Body of pancreas (tissue), 4 donors: Measurements from ENCODE around the gene ANHX. TPM values are rescaled to one million over a fixed set of nuclear protein-coding genes. Genes with fewer than 3 reads are reported as not detected.

Source experiments
- ATAC-seq: fragments of 150-250 bp; one replicate; pipeline ENCODE4 v1.9.1; 2016
- DNase-seq, 4 donors: peaks; one replicate each; pipeline ENCODE4 v3.0.0-alpha.2; 2019
- H3K27ac ChIP-seq, 4 donors: fragments of 200-600 bp; sonication (generic); 1 replicate in 3 of 4; 2 replicates in 1 of 4; pipeline versions ENCODE4 v1.5.1 to v1.6.1; 2016 to 2019; ENCODE audit warnings: mild to moderate bottlenecking in 1 of 4, mixed read lengths in 1 of 4, moderate library complexity in 1 of 4
- H3K27me3 ChIP-seq, 2 donors: fragments of 200-600 bp; sonication (generic); one replicate each; pipeline ENCODE4 v1.6.0; 2016; ENCODE audit warnings: mild to moderate bottlenecking in 1 of 2
- H3K36me3 ChIP-seq, 2 donors: fragments of 200-600 bp; sonication (generic); replicated peaks in 1 of 2; 2 replicates each; pipeline ENCODE4 v1.5.1; 2016; ENCODE audit warnings: low read depth in 2 of 2; ENCODE audit not compliant: insufficient read depth in 1 of 2
- H3K4me1 ChIP-seq: fragments of 200-600 bp; sonication (generic); one replicate; pipeline ENCODE4 v1.6.0; 2016
- H3K4me3 ChIP-seq, 2 donors: fragments of 200-600 bp; sonication (generic); 1 replicate in 1 of 2; 2 replicates in 1 of 2; pipeline ENCODE4 v1.5.1; 2016 to 2019
- H3K9me3 ChIP-seq, 3 donors: fragments of 200-600 bp; sonication (generic); 1 replicate in 2 of 3; 2 replicates in 1 of 3; pipeline ENCODE4 v1.5.1; 2016
- POLR2A ChIP-seq, 3 donors: fragments of 450-650 bp; IDR thresholded peaks; one replicate each; pipeline ENCODE4 v1.6.1; 2016; ENCODE audit warnings: antibody characterized with exemption in 3 of 3, mild to moderate bottlenecking in 2 of 3
- WGBS, 2 donors: methylation state at CpG; one replicate each; pipeline ENCODE4 v1.1.5; 2017; 5-methylcytosine and 5-hydroxymethylcytosine counted together
- intact Hi-C: fragments of 100-400 bp; cut with DNase I; formaldehyde crosslinking; loops from one replicate; pipeline ENCODE4 v1.15.1; 2023
- total RNA-seq, 2 donors: library from RNA; depleted of rRNA; stranded (reverse); fragments of >200 nt; gene quantifications; one replicate each; pipeline ENCODE4 v1.1.0, GENCODE V29; 2016
- TF ChIP-seq, protein P1 (sequence below), 7 experiments: fragments of 450-650 bp in 4 of 7; fragments of 200-600 bp in 3 of 7; sonication (generic) in 3 of 7; IDR thresholded peaks; one replicate each; pipeline ENCODE4 v1.5.1; 2016 to 2019; ENCODE audit warnings: antibody characterized with exemption in 7 of 7

The ANHX gene
- total RNA-seq, 2 donors from 2014 or later = not detected

DNA sequence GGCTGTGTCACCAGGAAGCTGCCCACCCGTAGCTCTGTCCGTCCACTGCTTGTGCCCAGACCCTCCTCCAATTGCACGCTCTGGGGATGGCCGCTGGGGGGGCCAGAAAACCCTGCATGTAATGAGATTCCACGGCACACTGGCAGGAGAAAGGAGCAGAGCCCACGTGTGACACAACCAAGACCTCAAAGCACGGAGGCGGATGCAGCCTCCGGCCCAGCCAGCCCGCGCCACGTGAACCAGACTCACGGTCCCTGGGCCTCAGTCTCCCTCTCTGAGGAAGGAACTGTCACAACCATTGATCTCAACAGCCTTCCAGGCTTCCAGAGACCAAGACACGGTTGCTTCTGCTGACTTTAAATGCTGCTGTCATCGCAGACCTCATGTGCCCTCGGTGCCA is 14.4 kb downstream of the ANHX start:
- DNase-seq (no peak), ATAC-seq (no peak)
- no peaks in the 10 kb centered on the region for H3K27me3 ChIP-seq
- intact Hi-C loops = no loop called here
- 70 to 77% methylated on average over 9 to 16 of the region's 16 CpGs for WGBS, 2 donors
- no peak overlapping the region for H3K27ac ChIP-seq
- no peak overlapping the region for H3K4me3 ChIP-seq
- TF ChIP-seq POLR2A (IDR thresholded peaks at IDR 0.05) = no peak
- TF ChIP-seq, protein P1, sequence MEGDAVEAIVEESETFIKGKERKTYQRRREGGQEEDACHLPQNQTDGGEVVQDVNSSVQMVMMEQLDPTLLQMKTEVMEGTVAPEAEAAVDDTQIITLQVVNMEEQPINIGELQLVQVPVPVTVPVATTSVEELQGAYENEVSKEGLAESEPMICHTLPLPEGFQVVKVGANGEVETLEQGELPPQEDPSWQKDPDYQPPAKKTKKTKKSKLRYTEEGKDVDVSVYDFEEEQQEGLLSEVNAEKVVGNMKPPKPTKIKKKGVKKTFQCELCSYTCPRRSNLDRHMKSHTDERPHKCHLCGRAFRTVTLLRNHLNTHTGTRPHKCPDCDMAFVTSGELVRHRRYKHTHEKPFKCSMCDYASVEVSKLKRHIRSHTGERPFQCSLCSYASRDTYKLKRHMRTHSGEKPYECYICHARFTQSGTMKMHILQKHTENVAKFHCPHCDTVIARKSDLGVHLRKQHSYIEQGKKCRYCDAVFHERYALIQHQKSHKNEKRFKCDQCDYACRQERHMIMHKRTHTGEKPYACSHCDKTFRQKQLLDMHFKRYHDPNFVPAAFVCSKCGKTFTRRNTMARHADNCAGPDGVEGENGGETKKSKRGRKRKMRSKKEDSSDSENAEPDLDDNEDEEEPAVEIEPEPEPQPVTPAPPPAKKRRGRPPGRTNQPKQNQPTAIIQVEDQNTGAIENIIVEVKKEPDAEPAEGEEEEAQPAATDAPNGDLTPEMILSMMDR (IDR thresholded peaks at IDR 0.05) = no peak
- no peaks in the 10 kb centered on the region for H3K36me3 ChIP-seq
- peaks cover 0 to 48% (median 0%) of the 10 kb centered on the region in 3 donors for H3K9me3 ChIP-seq
- H3K4me1 ChIP-seq = no peaks in the 10 kb centered on the region

DNA sequence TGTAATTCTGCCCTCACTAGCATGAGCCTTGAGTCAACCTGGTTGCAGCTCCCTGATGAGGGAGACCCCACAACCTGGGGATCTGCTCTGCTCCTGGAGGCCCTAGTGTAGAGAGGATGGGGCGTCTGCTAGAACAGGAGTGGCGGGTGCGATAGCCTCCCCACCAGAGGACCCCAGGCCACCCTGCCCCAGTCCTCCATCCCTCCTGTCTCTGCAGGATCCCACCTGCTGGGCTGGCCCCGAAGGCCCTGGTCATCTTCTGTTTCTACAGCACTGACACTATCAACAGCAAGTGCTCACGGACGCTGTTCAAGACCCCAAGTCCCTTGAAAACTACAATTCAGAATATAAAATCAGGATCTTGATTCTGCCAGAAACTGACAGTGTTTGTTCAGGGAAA is 15.2 kb downstream of the ANHX start:
- no peak for TF ChIP-seq POLR2A (IDR thresholded peaks at IDR 0.05)
- TF ChIP-seq, protein P1 (IDR thresholded peaks at IDR 0.05) = no peak
- Histone ChIP-seq H3K27ac (no peak overlapping the region), H3K9me3 (peaks cover 0 to 55% (median 0%) of the 10 kb centered on the region in 3 donors), H3K36me3 (no peaks in the 10 kb centered on the region), H3K27me3 (no peaks in the 10 kb centered on the region), H3K4me3 (no peak overlapping the region), H3K4me1 (no peaks in the 10 kb centered on the region)
- WGBS, 2 donors = 79 to 87% methylated on average over 5 to 6 of the region's 6 CpGs
- intact Hi-C loops = no loop called here
- ATAC-seq (no peak), DNase-seq (no peak)

DNA sequence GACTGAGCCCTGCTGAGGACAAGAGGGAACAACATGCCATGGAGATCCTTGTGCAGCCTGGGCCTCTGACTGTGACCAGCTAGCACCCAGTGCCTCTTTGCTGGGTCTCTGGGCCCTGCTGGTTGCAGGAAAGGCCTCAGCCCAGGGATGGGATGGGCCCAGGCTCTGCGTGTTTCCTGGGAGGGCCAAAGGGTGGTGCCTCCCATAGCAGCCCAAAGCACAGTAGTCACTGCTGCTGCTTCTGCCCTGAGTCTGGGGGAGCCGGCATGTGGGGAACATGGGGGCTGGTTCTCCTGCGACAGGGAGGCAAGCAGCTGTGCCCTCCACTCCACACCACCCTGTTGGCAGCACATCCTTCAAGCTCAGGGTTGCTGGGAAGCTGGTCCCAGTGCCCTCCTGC is 18.5 kb downstream of the ANHX start:
- Histone ChIP-seq H3K27me3 (no peaks in the 10 kb centered on the region), H3K27ac (no peak overlapping the region), H3K9me3 (peaks cover 0 to 77% (median 0%) of the 10 kb centered on the region in 3 donors), H3K4me3 (no peak overlapping the region), H3K4me1 (no peaks in the 10 kb centered on the region), H3K36me3 (no peaks in the 10 kb centered on the region)
- intact Hi-C loops = no loop called here
- ATAC-seq (no peak), DNase-seq (no peak)
- no peak for TF ChIP-seq POLR2A (IDR thresholded peaks at IDR 0.05)
- TF ChIP-seq, protein P1 (IDR thresholded peaks at IDR 0.05) = no peak
- 60% methylated on average over 3 of the region's 3 CpGs; no CpG with 5 or more reads in 1 of the 2 donors for WGBS, 2 donors

DNA sequence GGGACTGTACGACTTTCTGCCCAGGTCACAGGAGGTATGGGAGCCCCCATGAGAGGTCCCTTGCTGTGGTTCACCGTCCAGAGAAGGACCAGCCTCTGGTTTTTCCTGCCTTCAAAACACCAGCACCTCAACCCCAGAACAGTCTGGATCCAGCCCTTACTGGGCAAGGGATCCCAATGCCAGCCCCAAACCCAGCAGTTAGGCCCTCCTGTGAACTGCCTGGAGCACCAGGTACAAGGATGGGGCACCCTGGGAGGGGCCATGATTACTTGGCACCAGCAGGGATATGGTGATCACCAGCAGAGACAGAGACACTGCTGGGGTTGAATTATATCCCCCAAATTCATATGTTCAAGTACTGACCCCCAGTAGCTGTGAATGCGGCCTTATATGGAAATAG is 20.0 kb downstream of the ANHX start:
- TF ChIP-seq, protein P1 (IDR thresholded peaks at IDR 0.05) = no peak
- TF ChIP-seq POLR2A (IDR thresholded peaks at IDR 0.05) = no peak
- Histone ChIP-seq H3K36me3 (no peaks in the 10 kb centered on the region), H3K27me3 (no peaks in the 10 kb centered on the region), H3K27ac (no peak overlapping the region), H3K9me3 (peaks cover 0 to 76% (median 0%) of the 10 kb centered on the region in 3 donors), H3K4me3 (no peak overlapping the region), H3K4me1 (no peaks in the 10 kb centered on the region)
- intact Hi-C loops = no loop called here
- DNase-seq (no peak), ATAC-seq (no peak)
- 54 to 57% methylated on average over 3 of the region's 3 CpGs for WGBS, 2 donors

DNA sequence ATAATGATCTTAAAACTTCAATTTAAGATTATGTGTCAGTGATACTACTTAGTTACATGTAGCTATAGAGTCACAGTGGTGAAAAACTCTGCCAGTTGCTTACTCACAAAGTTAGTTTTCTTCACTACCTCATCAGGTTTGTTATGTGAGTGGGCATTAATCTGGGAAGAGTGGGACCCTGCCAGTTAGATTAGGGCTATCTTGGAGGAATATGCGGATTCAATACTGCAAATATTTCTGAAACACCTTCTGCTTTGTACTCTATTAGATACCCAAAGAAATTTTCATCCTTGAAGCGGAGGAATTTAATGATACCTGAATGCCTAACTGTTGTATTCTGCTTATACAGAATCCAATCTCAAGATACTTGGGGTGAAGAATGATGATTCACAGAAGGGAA is 29.3 kb downstream of the ANHX start:
- DNase-seq (no peak), ATAC-seq (no peak)
- no peak overlapping the region for H3K4me3 ChIP-seq
- H3K27me3 ChIP-seq = no peaks in the 10 kb centered on the region
- no peaks in the 10 kb centered on the region for H3K4me1 ChIP-seq
- intact Hi-C loops = no loop called here
- no peak overlapping the region for H3K27ac ChIP-seq
- TF ChIP-seq POLR2A (IDR thresholded peaks at IDR 0.05) = no peak
- TF ChIP-seq, protein P1 (IDR thresholded peaks at IDR 0.05) = no peak
- 96 to 100% methylated on average over 2 of the region's 2 CpGs for WGBS, 2 donors
- peaks cover 4 to 82% (median 31%) of the 10 kb centered on the region in 3 donors for H3K9me3 ChIP-seq
- peaks cover 16 to 18% of the 10 kb centered on the region in 2 donors for H3K36me3 ChIP-seq
